Hair follicular keratinocyte (primary cell): Measurements from ENCODE around the gene GPRASP3. TPM values are rescaled to one million over a fixed set of nuclear protein-coding genes. Genes with fewer than 3 reads are reported as not detected.

Source experiments
- total RNA-seq: library from RNA; depleted of rRNA; stranded (reverse); fragments of >200 nt; gene quantifications from 2 replicates; pipeline ENCODE4 v1.2.3, GENCODE V29; 2015

GPRASP3 gene
- 0.62 and 1.9 TPM in 2 replicates for total RNA-seq

GRCh38 chrX:102720237-102721168 is at the start of gene GPRASP3:
Gene GPRASP3, plus strand, starts transcription at chrX:102720743. Its CDS starts 28,253 bp downstream, at chrX:102748996.

GRCh38 chrX:102712216-102712966 is 8.2 kb upstream of the GPRASP3 start, which contains the start of gene GPRASP2:
Gene GPRASP2, plus strand, starts transcription at chrX:102712448. Its CDS starts 2,422 bp downstream, at chrX:102714870.

Other genes with a start within 250 kb of the GPRASP3 start
- not detected in 2 replicates for gene TCP11X2, start 248.9 kb upstream of the GPRASP3 start, total RNA-seq
- 0.68 TPM in 1 of 2 replicates, not detected in the other for gene TMSB15A, start 204.0 kb upstream of the GPRASP3 start, total RNA-seq
- gene ARMCX5, start 121.2 kb upstream of the GPRASP3 start, total RNA-seq: 7.3 and 10.3 TPM in 2 replicates
- gene GPRASP1, start 69.3 kb upstream of the GPRASP3 start, total RNA-seq: 0.04 and 0.08 TPM in 2 replicates
- 4.5 and 6.0 TPM in 2 replicates for gene GPRASP2, start 8.3 kb upstream of the GPRASP3 start, total RNA-seq
- gene RAB40AL, start 216.5 kb downstream of the GPRASP3 start, total RNA-seq: 0.08 TPM in 1 of 2 replicates, not detected in the other